ENCODE results near the gene APP.

The APP gene

DNA sequence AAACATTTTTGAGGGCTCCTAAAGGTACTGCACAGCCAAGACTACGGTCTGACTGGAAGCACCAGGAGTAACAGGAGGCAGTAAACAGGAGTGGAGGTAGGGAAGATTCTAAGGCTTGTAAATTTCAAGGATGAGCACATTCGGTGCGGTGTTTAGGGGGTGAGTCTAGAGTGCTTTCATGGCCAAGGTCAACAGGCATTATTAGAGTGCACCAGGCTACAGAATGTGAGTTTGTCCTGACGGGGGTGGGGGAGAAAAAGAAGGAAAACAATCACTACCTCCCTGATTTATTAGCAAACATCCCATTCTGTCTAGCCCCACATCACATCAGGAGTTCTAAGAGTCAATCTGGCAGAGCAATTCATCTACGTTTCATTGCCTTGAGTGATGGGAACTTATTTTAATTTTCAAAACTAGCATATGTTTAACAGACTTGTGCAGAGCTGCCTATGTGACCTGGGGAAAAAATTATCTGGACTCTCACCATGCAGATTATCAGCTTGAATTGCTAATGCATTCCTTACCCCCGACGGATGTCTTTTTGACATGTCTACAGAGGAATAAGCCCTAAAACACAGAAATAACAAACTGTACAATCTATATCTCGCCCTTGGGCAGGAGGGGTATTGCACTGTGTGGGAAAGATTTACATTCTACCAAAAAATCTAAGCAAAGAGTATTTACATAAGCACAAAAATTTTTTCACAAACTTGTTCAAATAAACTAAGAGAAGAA is 45.0 kb downstream of the APP start:
- no peak for DNase-seq

DNA sequence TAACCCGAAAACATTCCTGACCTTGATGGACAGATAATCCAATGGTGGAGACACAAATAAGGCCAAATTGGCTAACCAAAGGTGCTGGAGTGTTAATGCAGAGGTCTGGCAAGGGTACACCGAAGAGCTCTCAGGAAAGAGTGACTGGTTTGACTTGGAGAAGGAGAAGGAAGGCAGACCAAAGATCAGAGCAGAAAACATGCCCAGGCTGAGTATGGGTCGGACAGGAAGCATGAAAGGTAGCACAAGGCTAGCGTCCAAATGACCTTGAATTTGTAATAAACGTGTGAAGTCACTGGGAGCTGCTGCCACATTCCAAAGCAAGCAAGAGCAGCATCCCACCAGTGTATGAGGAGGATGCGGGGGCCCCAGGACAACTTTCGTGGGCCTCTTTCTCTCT is 45.7 kb downstream of the APP start:
- no peak for DNase-seq

DNA sequence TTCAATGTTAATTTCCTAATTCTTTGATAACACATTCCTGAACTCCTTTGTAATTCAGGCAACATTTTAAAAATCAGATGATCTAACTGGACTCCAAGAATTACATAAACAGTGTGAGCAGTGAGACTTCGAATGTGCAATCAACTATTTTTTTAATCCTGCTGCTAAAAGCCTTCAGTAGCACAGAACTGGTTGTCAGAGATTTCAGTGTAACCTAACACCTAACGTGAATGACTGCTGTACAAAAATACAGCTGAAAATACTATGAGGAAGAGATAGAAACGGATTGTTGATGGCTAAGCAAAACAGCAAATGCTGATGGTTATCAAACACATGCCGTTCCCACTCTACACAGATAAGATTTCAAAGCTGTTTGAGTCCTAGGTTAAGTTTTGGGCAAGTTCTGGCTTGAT is 46.1 kb downstream of the APP start:
- DNase-seq, result peak in 1 of 2 experiments; percentile 47

DNA sequence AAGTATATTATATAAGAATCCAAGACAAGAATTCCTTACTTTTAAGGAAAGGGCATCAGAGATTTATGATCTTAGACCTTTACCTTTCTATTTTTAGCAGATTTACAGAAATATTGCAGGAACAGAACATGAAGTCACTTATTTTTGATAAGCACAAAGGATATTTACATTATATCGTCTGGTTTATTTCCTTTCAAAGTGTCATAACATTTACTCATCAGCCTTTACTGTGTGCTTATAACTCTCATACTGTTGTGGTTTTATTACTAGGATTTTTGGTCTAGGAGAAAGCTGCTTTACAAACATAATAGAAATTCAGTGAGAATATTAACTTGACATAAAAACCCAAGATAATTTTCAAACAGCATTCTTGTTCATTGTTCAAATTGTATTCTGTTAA is 47.6 kb downstream of the APP start:
- no peak for DNase-seq

DNA sequence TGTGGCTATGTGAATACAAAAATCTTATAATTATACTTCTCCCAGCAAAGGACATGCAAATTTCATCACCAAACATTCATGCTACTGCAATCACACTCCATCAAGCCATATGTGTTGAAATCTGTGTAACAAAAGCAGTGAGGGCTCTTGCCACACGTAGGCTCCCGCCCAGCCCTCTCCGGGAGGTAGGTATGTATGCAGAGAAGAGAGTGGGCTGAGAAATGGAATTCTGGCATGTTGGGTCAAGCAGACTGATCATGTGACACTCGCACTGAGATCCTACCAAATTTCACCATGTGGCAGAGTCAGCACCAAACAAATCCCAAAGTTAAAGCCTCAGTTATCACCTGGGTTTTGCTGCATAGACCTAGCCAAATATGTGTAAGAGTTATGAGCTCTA is 49.7 kb downstream of the APP start:
- DNase-seq, result no peak

DNA sequence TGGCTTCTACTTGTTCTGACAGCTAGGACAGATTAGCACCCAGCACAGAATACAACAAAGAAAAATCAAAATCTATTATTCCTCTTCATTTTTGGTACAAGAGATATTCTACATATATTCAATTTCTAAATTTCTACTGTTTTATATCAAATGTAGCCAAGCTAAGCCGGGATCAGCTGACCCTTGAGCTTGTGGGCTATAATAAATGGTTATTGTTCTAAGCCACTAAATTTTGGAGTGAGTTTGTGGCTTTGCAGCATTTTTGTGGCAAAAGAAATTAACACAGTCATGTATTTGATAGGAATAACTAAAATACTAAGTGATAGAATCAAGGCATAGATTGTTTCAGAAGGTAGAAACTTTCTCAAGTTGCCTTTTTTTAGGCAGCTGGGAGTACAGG is 50.7 kb downstream of the APP start:
- no peak for DNase-seq

DNA sequence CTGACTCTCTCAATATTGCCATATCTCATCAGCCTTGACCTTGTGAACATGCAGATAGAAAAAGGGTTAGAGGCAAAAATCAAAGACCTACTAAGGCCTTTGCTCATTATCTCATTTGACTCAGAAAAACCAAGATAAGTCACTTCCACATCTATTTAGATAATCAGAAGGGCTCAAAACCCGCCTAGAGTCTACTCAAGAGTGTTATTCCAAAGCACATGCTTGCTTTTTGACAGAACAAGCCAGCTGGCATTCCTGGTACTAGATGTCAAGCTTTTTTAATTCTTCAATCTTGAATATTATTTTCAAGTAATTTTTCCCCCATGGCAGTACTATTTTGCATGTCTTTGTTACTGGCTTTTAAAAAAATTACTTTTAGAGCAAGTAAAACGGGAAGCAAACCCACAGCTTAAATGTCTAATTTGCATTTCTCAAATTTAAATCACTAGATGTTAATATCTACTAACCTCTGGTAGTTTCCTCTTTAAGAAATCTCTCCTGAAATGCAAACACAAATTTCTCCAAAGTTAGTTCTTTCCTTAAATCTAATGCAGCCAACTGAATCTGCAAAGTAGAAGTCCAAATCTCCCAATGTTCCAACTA is 51.5 kb downstream of the APP start:
- no peak for DNase-seq

DNA sequence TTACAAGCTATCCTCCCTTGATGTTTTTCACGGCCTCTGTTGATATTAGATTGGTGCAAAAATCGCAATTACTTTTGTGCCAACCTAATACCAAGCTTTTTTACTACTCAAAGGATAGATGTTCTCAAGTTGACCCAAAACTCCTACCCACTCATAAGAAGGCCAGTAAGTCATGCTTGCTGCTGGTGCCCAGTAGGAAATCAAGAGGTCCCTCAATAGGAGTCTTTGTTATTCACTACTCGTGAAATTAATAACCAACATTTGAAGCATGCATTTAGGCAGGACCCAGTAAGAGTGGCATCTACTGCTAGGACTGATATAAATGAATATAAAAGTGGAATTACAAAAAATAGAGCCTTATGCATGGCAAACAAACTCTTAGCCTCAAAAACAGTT is 52.6 kb downstream of the APP start:
- no peak for DNase-seq

DNA sequence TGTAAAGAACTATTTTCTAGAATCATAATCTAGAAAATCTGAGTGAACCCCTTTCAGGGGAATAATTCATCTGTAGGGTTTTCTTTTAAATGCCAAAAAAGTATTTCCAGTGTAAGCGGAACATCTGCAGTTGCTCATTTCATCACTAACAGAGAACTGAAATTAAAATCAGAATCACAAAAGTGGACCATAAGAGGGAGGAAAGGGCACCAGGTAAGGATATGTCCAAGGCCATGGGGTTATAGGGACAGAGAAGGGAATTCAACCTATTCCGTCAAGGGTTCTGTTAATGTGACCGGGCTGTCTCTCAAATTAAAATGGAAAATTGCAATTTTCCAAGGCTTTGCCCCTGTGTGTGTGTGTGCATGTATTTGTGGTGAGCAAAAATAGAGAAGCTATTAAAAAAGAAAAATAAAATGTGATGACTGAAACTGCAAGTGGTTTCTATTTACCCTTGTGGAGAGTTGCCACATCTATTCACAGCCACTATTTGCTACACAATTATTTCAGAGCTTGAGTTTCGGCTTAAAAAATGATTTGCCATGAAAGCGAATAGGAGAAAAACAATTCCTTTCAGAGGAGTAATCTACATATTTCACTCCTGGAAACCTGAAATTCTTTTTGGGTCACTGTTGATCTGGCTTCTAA is 53.1 kb downstream of the APP start:
- DNase-seq, result no peak

DNA sequence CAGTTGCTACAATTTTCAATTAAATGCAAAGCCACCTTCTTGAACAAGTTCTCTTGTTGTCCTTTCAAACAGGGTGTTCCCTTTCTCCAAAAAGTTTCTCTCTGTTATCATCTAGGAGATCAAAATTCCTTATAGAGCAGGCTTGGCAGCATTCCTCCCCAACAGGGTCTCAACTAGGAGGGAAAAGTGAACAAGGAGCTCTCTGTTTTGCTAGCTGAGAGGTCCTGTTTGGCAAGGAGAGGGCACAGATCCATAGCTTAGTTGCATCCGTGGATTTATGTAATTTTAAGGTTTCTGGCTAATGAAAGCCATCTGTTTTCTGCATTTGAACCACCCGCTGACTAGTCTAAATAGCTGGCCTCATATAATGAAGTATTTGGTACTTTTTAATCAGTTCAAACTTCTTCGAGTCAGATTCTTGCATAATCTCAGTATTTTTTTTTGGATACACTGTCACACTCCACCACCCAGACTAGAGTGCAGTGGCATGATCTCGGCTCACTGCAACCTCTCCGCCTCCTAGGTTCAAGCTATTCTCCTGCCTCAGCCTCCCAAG is 54.0 kb downstream of the APP start:
- no peak for DNase-seq

DNA sequence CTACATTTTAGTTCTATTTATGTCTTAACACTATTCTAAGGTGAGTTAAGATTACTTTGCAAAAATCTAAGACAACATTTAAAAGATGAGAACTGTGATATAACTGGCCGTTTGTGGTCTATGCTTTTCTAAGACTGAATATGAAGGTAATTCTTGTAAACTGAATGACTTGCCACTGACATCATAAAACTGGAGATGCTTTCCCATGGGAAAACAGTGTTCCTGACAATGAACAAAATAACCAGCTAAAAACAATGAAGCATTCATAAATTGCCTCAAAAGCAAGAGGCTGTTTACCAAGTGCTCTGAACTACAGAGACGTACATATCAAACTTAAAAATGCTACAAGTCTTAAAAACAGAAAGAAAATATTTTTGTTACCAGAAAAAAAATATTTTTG is 54.7 kb downstream of the APP start:
- no peak for DNase-seq

DNA sequence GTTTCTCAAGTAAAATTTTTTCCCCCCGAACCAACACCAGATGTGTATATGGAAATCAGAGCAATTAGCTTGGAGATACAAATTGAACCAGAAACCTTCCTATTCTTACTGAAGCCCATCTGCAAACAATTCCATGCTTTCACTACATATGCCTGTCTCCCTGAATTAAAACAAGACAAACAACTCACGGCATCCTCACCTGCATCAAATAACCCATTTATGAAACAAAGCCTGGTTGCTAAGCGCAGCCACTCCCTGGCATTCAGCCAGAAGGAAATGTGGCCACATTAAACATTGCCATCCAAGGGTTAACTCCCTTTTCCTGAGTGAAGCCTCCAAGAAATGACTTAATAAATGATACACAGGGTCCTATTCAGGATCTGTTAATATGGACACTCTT is 55.3 kb downstream of the APP start:
- DNase-seq, result peak in 1 of 2 experiments; percentile 20

DNA sequence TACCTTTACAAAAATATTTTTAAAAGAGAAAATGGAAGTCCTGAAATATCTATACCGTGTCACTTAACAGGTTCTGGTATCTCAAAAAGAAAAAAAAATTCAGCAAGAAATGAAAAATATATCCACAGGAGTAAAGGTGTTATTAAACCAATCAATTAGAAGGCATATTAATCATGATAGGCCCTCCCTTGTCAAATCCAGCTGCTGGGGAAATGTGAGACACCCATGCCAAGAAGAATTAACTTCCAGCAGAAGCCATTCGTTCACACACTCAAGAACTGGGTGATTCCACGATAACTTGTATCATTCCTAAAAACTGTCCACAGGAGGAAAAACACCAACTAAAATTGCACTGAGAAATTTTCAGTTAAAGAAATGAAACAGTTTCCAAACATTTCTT is 57.6 kb downstream of the APP start:
- no peak for DNase-seq

DNA sequence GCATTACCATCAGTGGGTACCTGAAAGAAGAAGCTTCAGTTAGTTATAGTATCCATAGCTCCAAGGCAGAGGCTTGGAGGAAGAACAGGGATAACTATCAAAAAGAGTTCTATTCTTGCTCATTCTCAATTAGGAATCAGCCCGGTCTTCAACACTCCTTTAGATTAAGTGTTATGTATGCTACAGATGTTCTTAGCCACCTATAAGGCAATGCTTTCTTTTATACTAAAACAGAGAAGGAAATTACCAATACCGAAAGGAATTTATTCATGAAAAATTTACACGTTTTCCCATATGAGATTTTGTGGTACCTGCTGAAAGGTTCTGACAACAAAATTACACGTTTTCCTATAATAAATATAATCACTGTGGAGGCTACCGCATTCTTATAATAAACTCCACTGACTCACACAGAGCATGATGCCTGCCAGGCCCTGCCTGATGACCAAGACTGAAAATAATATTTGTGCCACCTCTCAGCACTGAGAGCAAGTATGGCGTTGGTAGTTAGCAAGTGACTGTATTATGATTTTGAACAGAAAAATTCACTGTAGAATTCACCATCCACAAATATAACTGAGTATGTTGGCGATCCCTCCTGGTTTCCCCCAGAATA is 58.3 kb downstream of the APP start:
- no peak for DNase-seq

DNA sequence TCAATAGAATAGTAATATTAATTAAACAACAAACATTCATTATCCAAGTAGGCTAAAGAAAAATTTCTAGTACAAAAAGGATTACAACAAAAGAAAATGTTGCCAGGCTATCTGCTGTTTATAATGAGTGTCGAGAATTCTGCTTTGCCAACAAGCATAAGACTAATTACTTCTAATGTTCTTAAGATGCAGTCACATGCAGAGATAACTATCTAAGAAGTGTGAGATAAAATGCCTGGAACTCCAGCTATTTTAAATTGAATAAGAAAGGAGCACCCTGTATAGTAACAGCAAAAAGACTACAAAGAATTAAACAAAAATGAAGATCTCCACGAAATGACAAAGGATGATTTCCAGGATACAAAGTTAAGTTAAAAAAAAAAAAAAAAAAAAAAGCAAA is 59.9 kb downstream of the APP start:
- no peak for DNase-seq

DNA sequence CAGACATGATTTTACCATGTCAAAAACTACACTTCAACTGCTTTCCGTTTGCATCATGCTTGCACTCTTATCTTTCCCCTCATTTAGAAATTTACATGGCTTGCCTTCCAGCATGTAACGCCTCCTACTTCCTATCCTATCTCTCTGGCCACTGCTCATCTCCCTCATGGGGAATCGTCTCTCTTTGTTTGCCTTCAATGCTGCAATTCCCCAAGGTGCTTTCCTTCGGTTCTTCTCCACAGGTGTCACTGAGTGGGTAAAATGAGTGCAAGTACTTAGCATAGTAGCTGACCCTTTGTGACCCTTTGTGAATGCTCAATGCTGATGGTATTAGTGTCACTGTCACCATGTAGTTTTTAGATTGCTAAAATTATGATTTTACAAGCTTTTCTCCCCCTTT is 63.1 kb downstream of the APP start:
- no peak for DNase-seq

DNA sequence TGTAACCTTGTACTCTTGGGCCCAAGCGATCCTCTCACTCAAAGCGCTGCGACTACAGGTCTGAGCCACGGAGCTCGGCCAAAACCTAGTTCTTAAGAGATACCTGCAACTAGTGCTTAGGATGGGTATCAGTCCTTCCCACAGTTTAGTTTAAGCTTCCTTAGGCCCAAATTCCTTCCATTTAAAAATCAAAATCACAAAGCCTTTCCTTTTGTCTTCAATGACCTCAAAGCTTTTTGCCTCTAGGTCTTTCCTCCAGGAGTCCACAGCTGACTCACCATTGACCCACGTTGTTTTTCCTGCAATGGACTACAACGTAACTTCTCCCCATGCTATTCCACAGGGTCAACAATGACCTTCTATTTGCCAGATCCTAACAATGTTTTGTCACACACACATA is 64.0 kb downstream of the APP start:
- DNase-seq, result no peak

DNA sequence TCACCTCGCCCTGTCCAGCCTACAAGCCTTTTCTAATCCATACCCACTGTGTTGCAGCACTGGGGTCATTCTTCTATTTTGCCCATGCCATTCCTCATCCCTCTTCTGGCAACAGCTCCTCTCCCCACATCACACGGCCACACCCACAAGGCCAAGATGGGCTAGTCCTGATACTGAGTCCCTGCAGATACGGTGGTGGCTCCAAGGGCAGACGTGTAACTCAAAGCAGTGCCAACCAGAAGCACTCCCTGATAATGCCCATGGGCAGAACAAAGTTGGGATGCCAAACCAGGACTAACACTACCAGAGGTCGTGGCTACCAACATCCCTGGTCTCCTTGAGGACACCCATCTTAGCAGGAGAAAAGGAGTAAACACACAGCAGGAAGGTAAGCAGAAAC is 64.8 kb downstream of the APP start:
- no peak for DNase-seq

DNA sequence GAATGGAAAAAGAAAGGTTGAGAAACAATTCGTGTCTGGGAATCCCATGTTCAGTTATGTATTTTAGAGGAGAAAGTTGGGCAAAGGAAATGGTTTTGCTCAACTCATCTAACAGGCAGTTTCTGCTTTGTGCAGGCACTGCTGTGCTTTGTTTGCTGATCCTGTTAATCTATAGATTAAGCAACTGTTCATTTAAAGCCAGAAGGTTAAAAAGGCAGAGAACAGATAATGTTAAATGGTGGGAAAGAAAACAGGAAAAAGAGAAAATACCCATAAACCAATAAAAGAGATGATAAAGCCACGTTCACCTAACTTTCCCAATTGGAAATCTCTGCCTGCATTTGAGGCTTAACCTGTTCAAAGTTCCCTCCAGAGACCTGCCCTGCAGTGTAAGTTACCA is 70.0 kb downstream of the APP start:
- no peak for DNase-seq

DNA sequence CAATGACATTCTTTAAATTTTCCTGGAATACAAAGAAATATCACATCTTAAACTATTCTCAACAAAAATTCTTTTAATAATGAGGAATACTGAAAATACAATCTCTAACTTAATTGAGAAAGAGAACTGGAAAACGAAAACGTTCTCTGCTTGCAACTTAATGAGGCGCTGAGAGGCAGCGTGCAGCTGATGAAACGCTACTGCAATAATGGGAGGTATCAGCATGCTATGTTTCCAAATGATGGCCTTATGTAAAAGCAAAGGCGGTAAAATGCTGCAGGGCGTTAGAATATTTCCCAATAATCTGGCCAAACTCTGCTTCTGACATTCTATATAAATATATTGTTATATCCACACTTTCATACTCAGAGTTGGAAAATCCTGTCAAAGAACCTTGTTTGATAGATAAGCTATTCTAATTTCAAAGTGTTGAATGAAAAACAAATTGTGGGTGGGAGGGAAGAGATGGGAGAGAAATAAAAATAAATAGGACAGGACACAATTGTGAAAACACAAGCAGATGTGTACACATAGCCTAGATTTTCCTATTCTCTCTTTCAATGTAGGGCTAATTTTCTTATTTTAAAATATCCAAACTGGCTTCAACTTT is 70.9 kb downstream of the APP start:
- no peak for DNase-seq

DNA sequence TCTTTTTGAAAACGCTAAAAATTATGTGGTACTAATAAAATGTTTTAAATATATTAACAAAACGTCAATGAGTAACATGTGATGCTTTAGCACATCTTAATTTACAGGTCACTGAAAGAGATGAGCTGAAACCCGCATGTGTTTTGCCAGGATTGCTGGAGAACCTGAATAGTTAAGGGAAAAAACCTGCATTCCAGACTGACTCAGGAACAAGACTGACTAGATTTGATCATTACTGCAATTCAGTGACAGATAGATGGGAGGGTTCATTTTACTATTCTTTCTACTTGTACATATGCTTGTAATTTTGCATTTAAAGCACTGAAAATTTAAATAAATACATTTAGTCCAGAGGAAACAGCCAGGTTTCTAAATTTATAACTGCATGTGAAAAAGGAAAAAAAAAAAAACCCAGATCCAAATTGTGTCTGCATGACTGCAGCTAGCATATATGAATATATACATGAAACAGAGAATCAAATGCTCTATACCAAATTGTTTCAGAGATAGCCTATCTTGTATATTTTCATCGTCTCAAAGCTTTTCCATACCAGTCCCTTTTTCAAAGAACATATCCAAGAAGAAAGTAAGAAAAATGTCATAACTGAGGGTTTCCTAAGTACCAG is 71.7 kb downstream of the APP start:
- DNase-seq, result no peak

DNA sequence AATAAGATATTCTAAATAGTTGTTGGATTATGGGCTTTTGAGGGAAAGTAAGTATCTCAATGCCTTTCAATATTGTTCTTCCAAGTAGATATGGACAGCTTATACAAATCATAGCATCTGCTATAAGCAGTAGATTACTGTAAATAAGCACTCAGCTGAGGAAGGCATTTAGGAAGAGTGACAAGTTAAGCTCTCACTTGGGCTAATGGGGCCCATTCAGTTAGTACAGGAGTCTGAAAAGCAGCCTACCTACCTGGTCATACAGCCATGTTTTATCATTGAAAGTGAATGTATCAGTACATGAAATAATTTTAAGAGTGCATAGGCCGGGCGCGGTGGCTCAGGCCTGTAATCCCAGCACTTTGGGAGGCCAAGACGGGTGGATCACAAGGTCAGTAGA is 73.1 kb downstream of the APP start:
- DNase-seq, result peak in 1 of 2 experiments; percentile 24

Measured in NCI-H524 (cell line).